ENCODE results near the gene PCMT1. TPM values are rescaled to one million over a fixed set of nuclear protein-coding genes. Genes with fewer than 3 reads are reported as not detected.
"Not testable (repeated sequence)": the region's sequence is repeated elsewhere in the genome, so short reads cannot be mapped to it uniquely, and the experiment has no call there.

PCMT1 gene
- polyA plus RNA-seq, 2 of the 4 experiments (the other 2 are of a cell fraction): 92.4 to 99.3 TPM

DNA sequence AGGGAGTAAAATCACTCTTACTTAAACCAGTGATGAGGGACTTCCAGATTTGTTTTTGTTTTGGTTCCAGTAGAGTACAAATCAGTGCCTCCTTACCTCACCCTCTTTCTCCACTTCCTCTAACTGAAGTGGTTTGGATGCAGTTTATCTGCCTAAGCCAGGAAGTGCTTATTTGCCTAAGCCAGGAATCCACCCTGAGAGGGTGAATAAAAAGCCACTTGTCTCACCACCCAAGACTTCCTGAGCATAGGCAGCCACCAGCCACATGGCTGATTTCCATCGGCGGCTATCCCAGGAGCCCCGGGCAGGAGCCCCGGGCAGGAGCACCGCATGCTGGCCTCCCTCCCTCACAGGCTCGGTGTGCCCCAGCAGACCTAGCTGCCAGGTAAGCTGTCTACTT lies 102.6 kb downstream of the PCMT1 start:
- H3K4me2 ChIP-seq: peak overlapping the region; percentile 53
- ChIA-PET CTCF (interaction anchor here (6.4 kb wide), 1 partner anchor 12 kb away, joined by 45 read pairs; no protein-coding TSS in a partner anchor), POLR2A (no interaction called here)
- H3K9me3 ChIP-seq: no peaks in the 10 kb centered on the region
- 25% methylated on average over 5 of the region's 6 CpGs for WGBS (ENCODE audit: missing lambda C conversion rate)
- no peak overlapping the region for H3K4me3 ChIP-seq
- ATAC-seq (no peak), FAIRE-seq (no peak), DNase-seq (ENCODE audit: low read depth in 1 of 2, low spot score in 1 of 2) (no peak)
- peaks cover 81% of the 10 kb centered on the region for H3K4me1 ChIP-seq
- TF ChIP-seq HOXB5 (CRISPR knock-in tag; IDR thresholded peaks at IDR 0.05): no peak
- TF ChIP-seq, protein P1, sequence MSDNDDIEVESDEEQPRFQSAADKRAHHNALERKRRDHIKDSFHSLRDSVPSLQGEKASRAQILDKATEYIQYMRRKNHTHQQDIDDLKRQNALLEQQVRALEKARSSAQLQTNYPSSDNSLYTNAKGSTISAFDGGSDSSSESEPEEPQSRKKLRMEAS (IDR thresholded peaks at IDR 0.05): peak; percentile 30; the same call in 1 of the 2 replicates
- peak overlapping the region; percentile 31 to 91; a peak in 4 of 6 replicates for H3K27ac ChIP-seq

DNA sequence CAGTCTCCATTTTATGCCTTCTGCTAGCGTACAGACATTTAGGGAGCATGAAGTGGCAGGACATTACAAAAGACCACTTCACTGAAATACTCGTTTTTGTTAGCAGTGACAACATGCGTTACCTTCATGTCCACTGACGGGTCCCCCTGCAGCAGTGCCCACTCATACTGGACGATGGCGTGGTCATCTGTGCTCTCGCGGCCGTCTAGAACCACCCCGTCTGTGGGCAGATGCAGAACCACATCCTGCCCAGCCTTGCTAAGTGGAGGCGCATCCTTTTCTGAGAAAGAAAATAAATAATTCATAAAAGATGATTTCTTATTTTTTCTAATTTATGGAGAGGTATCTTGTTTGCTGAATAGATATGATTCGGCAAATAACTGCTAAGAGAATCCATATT lies 103.3 kb downstream of the PCMT1 start:
- ATAC-seq (no peak), FAIRE-seq (no peak), DNase-seq (ENCODE audit: low read depth in 1 of 2, low spot score in 1 of 2) (no peak)
- peaks cover 82% of the 10 kb centered on the region for H3K4me1 ChIP-seq
- 90% methylated on average over 12 of the region's 12 CpGs for WGBS (ENCODE audit: missing lambda C conversion rate)
- H3K27ac ChIP-seq: peak overlapping the region; percentile 31 to 91; a peak in 4 of 6 replicates
- TF ChIP-seq, protein P1 (IDR thresholded peaks at IDR 0.05): no peak
- TF ChIP-seq, protein P2, sequence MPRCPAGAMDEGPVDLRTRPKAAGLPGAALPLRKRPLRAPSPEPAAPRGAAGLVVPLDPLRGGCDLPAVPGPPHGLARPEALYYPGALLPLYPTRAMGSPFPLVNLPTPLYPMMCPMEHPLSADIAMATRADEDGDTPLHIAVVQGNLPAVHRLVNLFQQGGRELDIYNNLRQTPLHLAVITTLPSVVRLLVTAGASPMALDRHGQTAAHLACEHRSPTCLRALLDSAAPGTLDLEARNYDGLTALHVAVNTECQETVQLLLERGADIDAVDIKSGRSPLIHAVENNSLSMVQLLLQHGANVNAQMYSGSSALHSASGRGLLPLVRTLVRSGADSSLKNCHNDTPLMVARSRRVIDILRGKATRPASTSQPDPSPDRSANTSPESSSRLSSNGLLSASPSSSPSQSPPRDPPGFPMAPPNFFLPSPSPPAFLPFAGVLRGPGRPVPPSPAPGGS (IDR thresholded peaks at IDR 0.05): no peak
- TF ChIP-seq GATA3 (IDR thresholded peaks at IDR 0.05; ENCODE audit: borderline replicate concordance) (no peak), CBX2 (IDR thresholded peaks at IDR 0.05; ENCODE audit: borderline replicate concordance, low read depth) (no peak), FOSB (CRISPR knock-in tag; IDR thresholded peaks at IDR 0.05) (no peak), RCOR1 (IDR thresholded peaks at IDR 0.05; ENCODE audit: low read depth, low read length) (no peak), RARB (CRISPR knock-in tag; IDR thresholded peaks at IDR 0.05) (no peak)
- TF ChIP-seq, protein P3, sequence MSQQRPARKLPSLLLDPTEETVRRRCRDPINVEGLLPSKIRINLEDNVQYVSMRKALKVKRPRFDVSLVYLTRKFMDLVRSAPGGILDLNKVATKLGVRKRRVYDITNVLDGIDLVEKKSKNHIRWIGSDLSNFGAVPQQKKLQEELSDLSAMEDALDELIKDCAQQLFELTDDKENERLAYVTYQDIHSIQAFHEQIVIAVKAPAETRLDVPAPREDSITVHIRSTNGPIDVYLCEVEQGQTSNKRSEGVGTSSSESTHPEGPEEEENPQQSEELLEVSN (IDR thresholded peaks at IDR 0.05; ENCODE audit: borderline replicate concordance, low read depth): no peak
- TF ChIP-seq, protein P4, sequence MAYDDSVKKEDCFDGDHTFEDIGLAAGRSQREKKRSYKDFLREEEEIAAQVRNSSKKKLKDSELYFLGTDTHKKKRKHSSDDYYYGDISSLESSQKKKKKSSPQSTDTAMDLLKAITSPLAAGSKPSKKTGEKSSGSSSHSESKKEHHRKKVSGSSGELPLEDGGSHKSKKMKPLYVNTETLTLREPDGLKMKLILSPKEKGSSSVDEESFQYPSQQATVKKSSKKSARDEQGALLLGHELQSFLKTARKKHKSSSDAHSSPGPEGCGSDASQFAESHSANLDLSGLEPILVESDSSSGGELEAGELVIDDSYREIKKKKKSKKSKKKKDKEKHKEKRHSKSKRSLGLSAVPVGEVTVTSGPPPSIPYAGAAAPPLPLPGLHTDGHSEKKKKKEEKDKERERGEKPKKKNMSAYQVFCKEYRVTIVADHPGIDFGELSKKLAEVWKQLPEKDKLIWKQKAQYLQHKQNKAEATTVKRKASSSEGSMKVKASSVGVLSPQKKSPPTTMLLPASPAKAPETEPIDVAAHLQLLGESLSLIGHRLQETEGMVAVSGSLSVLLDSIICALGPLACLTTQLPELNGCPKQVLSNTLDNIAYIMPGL (CRISPR knock-in tag; IDR thresholded peaks at IDR 0.05; ENCODE audit: borderline replicate concordance): no peak
- H3K9me3 ChIP-seq: no peaks in the 10 kb centered on the region
- POLR2A ChIA-PET: no interaction called here
- CTCF ChIA-PET: interaction anchor here (6.4 kb wide), 1 partner anchor 13 kb away, joined by 45 read pairs; no protein-coding TSS in a partner anchor
- H3K4me2 ChIP-seq: peak overlapping the region; percentile 53
- no peak overlapping the region for H3K4me3 ChIP-seq

DNA sequence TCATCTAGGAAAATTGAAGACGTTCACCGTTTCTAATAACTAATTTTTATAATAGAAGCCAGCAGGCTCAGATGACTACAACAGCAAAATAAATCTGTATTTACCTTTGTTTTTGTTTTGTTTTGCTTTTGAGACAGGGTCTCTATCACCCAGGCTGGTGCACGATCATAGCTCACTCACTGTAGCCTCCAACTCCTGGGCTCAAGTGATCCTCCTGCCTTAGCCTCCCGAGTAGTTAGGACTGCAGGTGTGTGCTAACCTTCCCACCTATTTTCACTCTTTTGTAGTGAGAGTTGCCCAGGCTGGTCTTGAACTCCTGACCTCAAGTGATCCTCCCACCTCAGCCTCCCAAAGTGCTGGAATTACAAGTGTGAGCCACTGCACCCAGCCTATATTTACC lies 104.5 kb downstream of the PCMT1 start:
- ChIA-PET POLR2A (interaction anchor here (1.0 to 1.6 kb wide), 2 partner anchors 10 to 35 kb away, joined by 3 to 7 read pairs; partner anchors contain the start of gene LRP11), CTCF (interaction anchor here (0.7 to 6.4 kb wide), 5 partner anchors 10 to 45 kb away, joined by 3 to 45 read pairs (median 8); no protein-coding TSS in a partner anchor)
- not testable (repeated sequence) for DNase-seq (ENCODE audit: low read depth in 1 of 2, low spot score in 1 of 2); H3K9me3 ChIP-seq; FAIRE-seq; ATAC-seq; H3K4me3 ChIP-seq
- peak overlapping the region; percentile 88 to 91 for H3K27ac ChIP-seq
- WGBS (ENCODE audit: missing lambda C conversion rate): 68% methylated on average over 4 of the region's 4 CpGs
- peak overlapping the region; percentile 97 for H3K4me2 ChIP-seq
- H3K4me1 ChIP-seq: peaks cover 87% of the 10 kb centered on the region

DNA sequence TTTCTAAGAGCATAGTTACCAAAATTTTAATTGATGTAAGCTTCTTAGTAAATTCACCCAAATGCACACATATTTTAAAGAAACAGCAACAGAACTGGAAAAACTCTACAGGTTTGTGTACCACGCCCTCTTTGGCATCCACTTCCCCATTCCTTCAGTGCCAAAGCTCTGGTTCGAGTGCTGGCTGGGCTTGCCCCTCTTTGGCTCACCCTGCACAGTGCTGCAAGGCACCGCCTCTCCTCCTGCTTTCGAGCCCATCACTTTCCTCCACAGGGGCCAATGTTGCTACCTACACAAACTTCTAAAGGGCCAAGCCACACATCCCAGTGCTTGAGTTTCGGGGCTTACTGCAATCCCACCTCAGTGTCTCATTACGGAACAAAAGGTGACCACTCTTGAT lies 105.0 kb downstream of the PCMT1 start:
- ChIA-PET POLR2A (interaction anchor here (1.0 to 1.6 kb wide), 2 partner anchors 9 to 34 kb away, joined by 3 to 7 read pairs; partner anchors contain the start of gene LRP11), CTCF (interaction anchor here (0.7 to 6.4 kb wide), 5 partner anchors 9 to 45 kb away, joined by 3 to 45 read pairs (median 8); no protein-coding TSS in a partner anchor)
- Histone ChIP-seq H3K27ac (peak overlapping the region; percentile 88 to 91), H3K4me3 (peak overlapping the region; percentile 35; the same call in 2 of the 3 replicates), H3K4me1 (peaks cover 90% of the 10 kb centered on the region), H3K4me2 (peak overlapping the region; percentile 97), H3K9me3 (no peaks in the 10 kb centered on the region)
- ATAC-seq: peak; percentile 76 to 80
- TF ChIP-seq NFE2L2 (conservative IDR thresholded peaks at IDR 0.05; ENCODE audit: low read length) (no peak), HOXB5 (CRISPR knock-in tag; IDR thresholded peaks at IDR 0.05) (no peak), HEYL (CRISPR knock-in tag; IDR thresholded peaks at IDR 0.05) (no peak), JUNB (IDR thresholded peaks at IDR 0.05) (no peak), EHF (CRISPR knock-in tag; IDR thresholded peaks at IDR 0.05) (no peak)
- TF ChIP-seq, protein P5, sequence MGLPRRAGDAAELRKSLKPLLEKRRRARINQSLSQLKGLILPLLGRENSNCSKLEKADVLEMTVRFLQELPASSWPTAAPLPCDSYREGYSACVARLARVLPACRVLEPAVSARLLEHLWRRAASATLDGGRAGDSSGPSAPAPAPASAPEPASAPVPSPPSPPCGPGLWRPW (IDR thresholded peaks at IDR 0.05): no peak
- FAIRE-seq: no peak
- DNase-seq (ENCODE audit: low read depth in 1 of 2, low spot score in 1 of 2): peak; percentile 28 to 60
- WGBS (ENCODE audit: missing lambda C conversion rate): 5% methylated on average over 6 of the region's 6 CpGs
